ENCODE measurements around the gene CCDC9.
A peak's percentile ranks its signal among the peaks of the same experiment; 100 is the strongest.

The CCDC9 gene

DNA sequence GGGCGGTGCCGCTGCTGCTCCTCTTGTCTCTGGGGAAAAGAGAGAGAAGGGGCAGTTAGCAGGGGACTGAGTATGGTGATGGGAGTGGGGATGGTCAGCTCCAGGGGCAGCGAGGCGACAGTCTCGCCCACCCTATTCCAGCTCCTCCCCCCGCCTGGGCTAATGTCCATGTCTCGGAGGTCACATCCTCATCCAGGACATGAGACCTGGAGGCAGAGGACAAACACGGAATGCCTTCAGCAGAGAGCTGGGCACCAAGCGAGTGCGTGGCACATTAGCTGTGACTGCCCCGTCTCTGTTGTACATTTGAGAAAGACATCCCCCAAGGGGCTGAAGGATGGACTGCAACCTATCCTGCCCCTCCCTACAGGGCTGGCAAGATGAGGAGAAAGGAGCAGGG, 34.4 kb upstream of the CCDC9 start:
- no peak for DNase-seq (ENCODE audit: low read depth, low spot score)
- Histone ChIP-seq H3K4me1 (ENCODE audit: insufficient read depth, insufficient read length) (peaks cover 5% of the 10 kb centered on the region), H3K36me3 (ENCODE audit: insufficient read depth, insufficient read length, low read length) (peaks cover 15% of the 10 kb centered on the region), H3K9me3 (ENCODE audit: insufficient read depth, low read length) (no peaks in the 10 kb centered on the region), H3K4me3 (ENCODE audit: insufficient read length, low read depth) (no peak overlapping the region), H3K9ac (ENCODE audit: insufficient read length, low read depth) (no peak overlapping the region), H3K27me3 (ENCODE audit: insufficient read depth, insufficient read length) (no peaks in the 10 kb centered on the region)
- TF ChIP-seq ZNF274 (IDR thresholded peaks at IDR 0.05; ENCODE audit: low read depth, low read length) (no peak), SUZ12 (IDR thresholded peaks at IDR 0.05; ENCODE audit: extremely low read depth, insufficient read depth, insufficient read length) (no peak), YY1 (IDR thresholded peaks at IDR 0.05; ENCODE audit: insufficient read depth, insufficient read length) (no peak)

DNA sequence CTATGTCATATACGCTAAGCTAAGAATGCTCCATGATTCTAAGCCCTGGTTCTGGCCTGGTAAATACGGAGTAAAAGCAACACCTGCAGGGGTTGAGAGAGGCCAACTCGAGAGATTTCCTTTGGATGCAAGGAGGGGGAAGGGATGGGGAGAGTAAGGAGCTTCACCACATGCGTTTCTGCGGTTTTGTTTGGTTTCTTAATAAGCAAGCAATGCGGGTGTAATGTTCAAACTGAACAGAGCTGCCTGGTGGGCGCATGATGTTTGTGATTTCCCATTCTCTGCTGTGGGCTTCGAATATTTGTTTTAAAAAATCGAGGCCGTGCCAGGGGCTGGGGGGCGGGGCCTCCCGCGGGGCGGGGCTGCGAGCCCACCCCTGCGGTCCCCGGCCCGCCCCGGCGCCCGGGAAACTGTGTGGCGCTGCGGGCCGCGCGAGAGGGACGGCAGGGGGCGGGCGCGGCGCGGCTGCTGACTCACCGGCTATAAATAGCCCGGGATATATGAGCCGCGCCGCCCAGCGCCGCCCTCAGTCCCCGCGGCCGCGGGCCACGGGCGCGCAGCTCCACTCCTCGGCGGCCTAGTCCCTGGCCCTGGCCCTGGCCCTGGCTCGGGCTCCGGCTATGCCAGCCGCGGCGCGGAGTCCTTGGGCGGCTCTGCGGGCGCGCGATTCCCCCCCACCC, 30.4 kb upstream of the CCDC9 start:
- Histone ChIP-seq H3K4me3 (ENCODE audit: insufficient read length, low read depth) (peak overlapping the region; percentile 62), H3K27me3 (ENCODE audit: insufficient read depth, insufficient read length) (peaks cover 12% of the 10 kb centered on the region), H3K4me1 (ENCODE audit: insufficient read depth, insufficient read length) (peaks cover 16% of the 10 kb centered on the region), H3K9ac (ENCODE audit: insufficient read length, low read depth) (peak overlapping the region; percentile 97), H3K36me3 (ENCODE audit: insufficient read depth, insufficient read length, low read length) (peaks cover 12% of the 10 kb centered on the region), H3K9me3 (ENCODE audit: insufficient read depth, low read length) (no peaks in the 10 kb centered on the region)
- DNase-seq (ENCODE audit: low read depth, low spot score), result peak; percentile 57
- TF ChIP-seq ZNF274 (IDR thresholded peaks at IDR 0.05; ENCODE audit: low read depth, low read length), result no peak
- no peak for TF ChIP-seq SUZ12 (IDR thresholded peaks at IDR 0.05; ENCODE audit: extremely low read depth, insufficient read depth, insufficient read length)
- TF ChIP-seq YY1 (IDR thresholded peaks at IDR 0.05; ENCODE audit: insufficient read depth, insufficient read length), result no peak

DNA sequence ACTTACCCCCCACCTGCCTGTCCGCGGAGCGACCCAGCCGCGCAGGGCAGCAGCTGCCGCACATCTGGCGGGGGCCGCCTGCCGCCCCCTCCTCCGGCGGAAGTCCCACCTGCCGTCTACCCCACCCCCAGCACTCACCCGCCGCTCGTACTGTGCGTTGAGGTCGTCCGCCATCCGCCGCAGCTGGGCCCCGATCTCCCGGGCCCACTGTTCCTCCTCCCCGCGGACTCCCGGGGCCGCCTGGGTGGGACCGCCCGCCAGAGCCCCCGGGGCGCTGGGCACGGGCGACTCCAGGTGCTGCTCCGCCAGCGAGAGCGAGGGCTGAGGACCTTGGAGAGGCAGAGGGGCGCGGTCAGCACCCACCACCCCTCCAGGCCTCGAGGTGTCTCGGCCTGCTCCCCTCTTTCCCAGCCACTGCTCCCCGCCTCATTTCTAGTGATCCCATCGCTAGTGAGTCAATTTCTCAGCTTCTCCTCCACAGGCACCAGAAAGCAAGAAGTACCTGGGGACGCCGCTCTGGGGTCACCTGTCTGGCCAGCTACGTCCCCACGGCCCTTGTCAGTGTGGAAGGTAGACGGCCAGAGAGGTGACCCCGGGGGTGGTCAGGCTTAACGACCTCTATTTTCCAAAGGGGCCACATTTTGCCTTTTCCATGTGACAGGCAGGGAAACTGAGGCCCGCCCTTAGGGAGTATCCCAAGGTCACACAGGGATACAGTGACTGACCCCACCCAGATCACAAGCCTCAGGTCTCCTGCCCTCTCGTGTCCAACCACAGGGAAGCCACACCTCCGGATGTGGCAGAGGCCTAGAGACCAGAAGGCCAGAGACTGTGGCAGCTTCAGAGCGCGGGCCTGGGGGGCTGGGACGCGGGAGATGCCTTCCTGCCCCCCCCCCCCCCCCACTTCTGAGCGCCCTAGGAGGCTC, 29.6 kb upstream of the CCDC9 start:
- Histone ChIP-seq H3K9ac (ENCODE audit: insufficient read length, low read depth) (peak overlapping the region; percentile 97), H3K36me3 (ENCODE audit: insufficient read depth, insufficient read length, low read length) (peaks cover 8% of the 10 kb centered on the region), H3K4me3 (ENCODE audit: insufficient read length, low read depth) (peak overlapping the region; percentile 62), H3K4me1 (ENCODE audit: insufficient read depth, insufficient read length) (peaks cover 18% of the 10 kb centered on the region), H3K27me3 (ENCODE audit: insufficient read depth, insufficient read length) (peaks cover 16% of the 10 kb centered on the region), H3K9me3 (ENCODE audit: insufficient read depth, low read length) (no peaks in the 10 kb centered on the region)
- TF ChIP-seq ZNF274 (IDR thresholded peaks at IDR 0.05; ENCODE audit: low read depth, low read length) (no peak), SUZ12 (IDR thresholded peaks at IDR 0.05; ENCODE audit: extremely low read depth, insufficient read depth, insufficient read length) (no peak), YY1 (IDR thresholded peaks at IDR 0.05; ENCODE audit: insufficient read depth, insufficient read length) (no peak)
- DNase-seq (ENCODE audit: low read depth, low spot score), result no peak

DNA sequence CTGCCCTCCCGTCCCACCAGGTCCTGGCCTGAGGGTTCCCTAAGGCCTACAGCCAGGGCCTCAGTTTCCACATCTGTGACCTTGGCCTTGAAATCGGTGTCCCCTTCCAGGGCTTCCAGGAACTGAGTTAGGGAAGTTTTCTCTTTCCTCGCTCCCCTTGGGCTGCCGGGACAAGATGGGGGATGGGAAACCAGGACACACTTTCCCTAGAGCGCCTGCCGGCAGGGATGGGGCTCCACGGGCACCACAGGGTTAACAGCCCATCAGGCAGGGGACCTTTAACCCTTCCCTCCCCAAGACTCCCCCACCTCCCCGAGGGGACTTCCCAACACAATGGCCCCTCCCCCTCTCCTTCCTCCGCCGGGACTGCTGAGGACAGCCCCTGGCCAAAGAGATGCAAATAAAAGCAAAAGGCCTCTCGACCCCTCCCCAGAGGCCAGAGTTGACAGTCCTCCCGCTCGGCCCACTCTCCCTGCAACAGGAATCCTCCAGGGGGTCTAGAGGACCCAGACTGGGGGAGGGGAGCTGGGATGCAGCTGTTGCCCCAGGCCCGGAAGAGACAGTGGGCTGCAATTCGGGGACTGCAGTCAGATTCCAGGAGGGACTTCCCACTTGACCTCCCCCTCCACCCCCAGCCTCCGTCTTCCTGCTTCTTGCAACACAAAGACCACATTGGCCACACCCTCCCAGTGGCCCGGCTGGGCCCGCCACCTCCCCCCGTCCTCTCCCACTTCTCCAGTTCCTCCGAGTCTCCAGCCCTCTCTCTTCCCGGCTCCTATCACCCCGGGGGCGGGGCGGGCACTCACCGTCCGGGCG, 28.8 kb upstream of the CCDC9 start:
- Histone ChIP-seq H3K4me3 (ENCODE audit: insufficient read length, low read depth) (peak overlapping the region; percentile 72), H3K4me1 (ENCODE audit: insufficient read depth, insufficient read length) (peaks cover 18% of the 10 kb centered on the region), H3K36me3 (ENCODE audit: insufficient read depth, insufficient read length, low read length) (peaks cover 4% of the 10 kb centered on the region), H3K9me3 (ENCODE audit: insufficient read depth, low read length) (no peaks in the 10 kb centered on the region), H3K9ac (ENCODE audit: insufficient read length, low read depth) (peak overlapping the region; percentile 97), H3K27me3 (ENCODE audit: insufficient read depth, insufficient read length) (peaks cover 18% of the 10 kb centered on the region)
- TF ChIP-seq ZNF274 (IDR thresholded peaks at IDR 0.05; ENCODE audit: low read depth, low read length) (no peak), YY1 (IDR thresholded peaks at IDR 0.05; ENCODE audit: insufficient read depth, insufficient read length) (no peak), SUZ12 (IDR thresholded peaks at IDR 0.05; ENCODE audit: extremely low read depth, insufficient read depth, insufficient read length) (no peak)
- DNase-seq (ENCODE audit: low read depth, low spot score), result peak; percentile 95

DNA sequence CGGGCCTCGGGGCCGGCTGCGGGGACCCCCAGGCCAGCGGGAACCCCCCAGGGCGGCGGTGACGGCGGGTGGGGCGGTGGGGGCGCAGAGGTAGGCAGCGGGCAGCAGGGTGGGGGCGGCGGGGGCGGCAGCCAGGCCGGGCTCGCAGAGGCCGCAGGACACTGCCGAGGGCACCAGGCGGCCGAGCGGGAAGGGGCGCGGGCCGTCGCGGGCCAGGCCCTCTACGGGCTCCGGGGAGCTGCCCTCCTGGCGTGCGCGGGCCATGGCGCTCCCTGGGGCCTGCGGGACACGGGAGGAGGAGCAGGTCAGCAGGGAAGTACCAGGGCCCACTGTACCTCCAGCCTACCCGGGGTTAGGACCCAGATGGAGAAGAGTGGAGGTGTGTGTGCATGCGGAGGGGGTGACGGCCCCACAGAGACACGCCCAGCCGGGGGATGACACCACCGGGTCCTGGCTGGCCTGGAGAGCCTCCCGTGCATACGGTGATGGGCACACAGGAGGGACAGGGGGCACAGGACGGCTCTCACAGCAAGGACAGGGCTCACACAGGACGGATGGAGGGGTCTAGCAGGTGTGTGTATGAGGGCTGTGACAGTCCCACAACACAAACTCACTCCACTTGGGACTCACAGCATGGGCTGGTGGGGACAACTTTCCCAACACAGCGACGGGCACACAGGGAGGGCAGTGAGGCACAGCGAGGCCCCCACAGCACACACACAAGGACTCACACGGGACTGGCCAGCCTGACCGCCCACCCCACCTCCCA, 28.0 kb upstream of the CCDC9 start:
- TF ChIP-seq YY1 (IDR thresholded peaks at IDR 0.05; ENCODE audit: insufficient read depth, insufficient read length), result no peak
- no peak for TF ChIP-seq ZNF274 (IDR thresholded peaks at IDR 0.05; ENCODE audit: low read depth, low read length)
- TF ChIP-seq SUZ12 (IDR thresholded peaks at IDR 0.05; ENCODE audit: extremely low read depth, insufficient read depth, insufficient read length), result no peak
- H3K36me3 ChIP-seq (ENCODE audit: insufficient read depth, insufficient read length, low read length), result peaks cover 4% of the 10 kb centered on the region
- peaks cover 18% of the 10 kb centered on the region for H3K4me1 ChIP-seq (ENCODE audit: insufficient read depth, insufficient read length)
- H3K4me3 ChIP-seq (ENCODE audit: insufficient read length, low read depth), result peak overlapping the region; percentile 72
- no peak for DNase-seq (ENCODE audit: low read depth, low spot score)
- H3K27me3 ChIP-seq (ENCODE audit: insufficient read depth, insufficient read length), result peaks cover 18% of the 10 kb centered on the region
- H3K9me3 ChIP-seq (ENCODE audit: insufficient read depth, low read length), result no peaks in the 10 kb centered on the region
- peak overlapping the region; percentile 86 for H3K9ac ChIP-seq (ENCODE audit: insufficient read length, low read depth)

DNA sequence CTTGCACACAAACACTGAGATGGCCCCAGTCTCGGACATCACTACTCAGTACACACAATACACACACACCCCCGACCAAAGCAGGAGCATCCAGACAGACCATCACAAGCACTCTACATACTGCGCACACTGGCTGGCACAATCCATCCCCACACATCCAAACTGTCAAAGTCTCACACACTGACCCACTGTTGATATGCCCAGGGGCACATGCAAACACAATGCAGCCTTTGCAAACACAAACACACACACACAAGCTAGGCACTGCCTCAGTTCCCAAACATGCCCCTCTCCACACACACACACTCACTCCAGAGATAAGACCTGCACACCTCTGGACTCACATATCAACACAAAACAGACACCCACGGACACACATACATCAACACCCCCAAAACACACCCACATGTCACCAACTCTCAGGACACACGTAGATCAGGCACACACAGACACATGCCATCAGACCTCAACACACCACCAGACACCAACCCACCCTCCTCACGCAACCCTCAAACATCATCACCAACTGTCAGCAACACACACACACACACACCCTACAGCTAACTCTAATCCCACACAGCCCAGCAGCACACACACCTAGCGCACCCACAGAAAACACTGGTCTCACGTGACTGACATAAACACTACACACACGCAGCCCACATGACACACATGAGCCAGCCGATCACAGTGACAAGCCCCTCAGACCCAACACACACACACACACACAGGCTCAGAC, 27.2 kb upstream of the CCDC9 start:
- H3K9ac ChIP-seq (ENCODE audit: insufficient read length, low read depth), result peak overlapping the region; percentile 86
- DNase-seq (ENCODE audit: low read depth, low spot score), result no peak
- H3K9me3 ChIP-seq (ENCODE audit: insufficient read depth, low read length), result no peaks in the 10 kb centered on the region
- peak overlapping the region; percentile 72 for H3K4me3 ChIP-seq (ENCODE audit: insufficient read length, low read depth)
- H3K36me3 ChIP-seq (ENCODE audit: insufficient read depth, insufficient read length, low read length), result no peaks in the 10 kb centered on the region
- TF ChIP-seq YY1 (IDR thresholded peaks at IDR 0.05; ENCODE audit: insufficient read depth, insufficient read length) (no peak), ZNF274 (IDR thresholded peaks at IDR 0.05; ENCODE audit: low read depth, low read length) (no peak), SUZ12 (IDR thresholded peaks at IDR 0.05; ENCODE audit: extremely low read depth, insufficient read depth, insufficient read length) (no peak)
- peaks cover 18% of the 10 kb centered on the region for H3K27me3 ChIP-seq (ENCODE audit: insufficient read depth, insufficient read length)
- H3K4me1 ChIP-seq (ENCODE audit: insufficient read depth, insufficient read length), result peaks cover 15% of the 10 kb centered on the region
